ENCODE results near the gene ZFPM1. TPM values are rescaled to one million over a fixed set of nuclear protein-coding genes. Genes with fewer than 3 reads are reported as not detected.

The ZFPM1 gene
- total and polyA plus RNA-seq, 2 of the 8 experiments (the other 6 are each of a cell fraction or from before 2014, with no cell fraction given), result 0.74 to 4.8 TPM

- Histone ChIP-seq H4K91ac (replicated peaks; ENCODE audit: insufficient read length, low read length) (no peak overlapping the region), H3K4me1 (replicated peaks in 1 of 4; ENCODE audit: control insufficient read depth in 3 of 4, insufficient read depth in 4 of 4, low read length in 3 of 4) (no peaks in the 10 kb centered on the region), H4K5ac (ENCODE audit: insufficient read length, low read depth, low read length) (no peak overlapping the region), H2BK15ac (ENCODE audit: low read length) (no peak overlapping the region), H3K79me2 (ENCODE audit: control insufficient read depth in 1 of 2, insufficient read depth in 2 of 2, low read length in 2 of 2) (peaks cover 5 to 87% of the 10 kb centered on the region in 2 experiments; a peak in 3 of 4 replicates), H3K23me2 (ENCODE audit: low read depth, low read length) (no peaks in the 10 kb centered on the region), H2BK5ac (ENCODE audit: low read depth, low read length) (no peak overlapping the region), H3K27me3 (replicated peaks in 1 of 4; ENCODE audit: control insufficient read depth in 3 of 4, extremely low read depth in 1 of 4, insufficient read depth in 3 of 4, low read length in 3 of 4) (no peaks in the 10 kb centered on the region), H3K4me2 (ENCODE audit: insufficient read depth in 1 of 2, low read depth in 2 of 2, low read length in 2 of 2) (no peak overlapping the region), H3K9ac (replicated peaks in 1 of 4; ENCODE audit: extremely low read depth in 1 of 4, low read depth in 3 of 4, low read length in 3 of 4) (no peak overlapping the region), H3K18ac (ENCODE audit: extremely low read depth, low read length) (no peak overlapping the region), H4K20me1 (replicated peaks in 1 of 2; ENCODE audit: control insufficient read depth in 1 of 2, insufficient read depth in 2 of 2, low read length in 2 of 2) (peaks cover 38 to 39% of the 10 kb centered on the region in 2 experiments), H3K27ac (ENCODE audit: low read depth, low read length) (no peak overlapping the region), H3K23ac (ENCODE audit: insufficient read length) (no peak overlapping the region), H2BK12ac (ENCODE audit: low read depth, low read length) (no peak overlapping the region), H3K4me3 (ENCODE audit: extremely low read depth in 1 of 4, insufficient read depth in 2 of 4, low read depth in 3 of 4, low read length in 4 of 4) (no peak overlapping the region), H2AFZ (ENCODE audit: low read length) (no peak overlapping the region), H3K9me3 (ENCODE audit: insufficient read depth in 2 of 2, low read depth in 1 of 2, low read length in 1 of 2) (no peaks in the 10 kb centered on the region), H3K56ac (replicated peaks; ENCODE audit: insufficient read length, low read depth, low read length) (no peak overlapping the region), H3K36me3 (ENCODE audit: control insufficient read depth in 2 of 4, insufficient read depth in 4 of 4, low read length in 3 of 4) (peaks cover 2 to 31% (median 15%) of the 10 kb centered on the region in 4 experiments; a peak in 7 of 8 replicates), H2AK5ac (ENCODE audit: low read depth, low read length) (no peak overlapping the region), H2BK120ac (replicated peaks; ENCODE audit: low read depth, low read length) (no peak overlapping the region), H3K14ac (ENCODE audit: insufficient read length) (no peak overlapping the region), H3K4ac (replicated peaks; ENCODE audit: insufficient read length, low read depth, low read length) (no peak overlapping the region), H2BK20ac (ENCODE audit: low read length) (no peak overlapping the region), H3K79me1 (ENCODE audit: low read depth, low read length) (peaks cover 19% of the 10 kb centered on the region), H4K8ac (ENCODE audit: extremely low read depth, insufficient read depth, low read length) (no peak overlapping the region)
- POLR2A ChIA-PET (ENCODE audit: partially characterized antibody), result no interaction called here
- DNase-seq (ENCODE audit: low read depth in 1 of 2, low spot score in 2 of 2) (no peak), FAIRE-seq (no peak)
- CTCF ChIA-PET (ENCODE audit: partially characterized antibody), result interaction anchor here (1.3 to 1.4 kb wide), 2 partner anchors 9 to 12 kb away, joined by 4 to 5 read pairs; no protein-coding TSS in a partner anchor
- 96% methylated on average over 4 of the region's 4 CpGs; no CpG with 5 or more reads in 1 of the 2 experiments for WGBS, 2 experiments (ENCODE audit: extremely low coverage in 1 of 2, insufficient coverage in 1 of 2, insufficient read length in 1 of 2, insufficient replicate concordance in 2 of 2, low coverage in 1 of 2, low lambda C conversion rate in 2 of 2, missing lambda C conversion rate in 1 of 2)
- TF ChIP-seq NANOG (IDR thresholded peaks at IDR 0.05; ENCODE audit: insufficient read depth, low read depth, low read length, poor library complexity, severe bottlenecking) (no peak), RXRA (IDR thresholded peaks at IDR 0.05; ENCODE audit: insufficient read depth, low read depth, low read length) (no peak), SUZ12 (IDR thresholded peaks at IDR 0.05; ENCODE audit: low read length) (no peak), SIX5 (IDR thresholded peaks at IDR 0.05; ENCODE audit: low read depth, low read length) (no peak), SAP30 (IDR thresholded peaks at IDR 0.05; ENCODE audit: insufficient read depth, insufficient replicate concordance, low read length) (no peak), RBBP5 (IDR thresholded peaks at IDR 0.05; ENCODE audit: borderline replicate concordance, low read depth, low read length) (no peak), RNF2 (IDR thresholded peaks at IDR 0.05; ENCODE audit: borderline replicate concordance, low read depth, low read length, missing control alignments, poor library complexity, severe bottlenecking) (no peak), NRF1 (IDR thresholded peaks at IDR 0.05; ENCODE audit: low read depth, low read length) (no peak), RAD21 (IDR thresholded peaks at IDR 0.05 in 1 of 2, conservative IDR thresholded peaks at IDR 0.05 in 1 of 2; ENCODE audit: low read depth in 2 of 2, low read length in 2 of 2) (no peak), TBP (IDR thresholded peaks at IDR 0.05; ENCODE audit: low read depth, low read length) (no peak), RFX5 (IDR thresholded peaks at IDR 0.05; ENCODE audit: borderline replicate concordance, low read depth, low read length) (no peak), JUN (IDR thresholded peaks at IDR 0.05; ENCODE audit: low read depth, low read length) (no peak), GABPA (IDR thresholded peaks at IDR 0.05; ENCODE audit: borderline replicate concordance, insufficient read depth, low read length) (no peak)
Measured at GRCh38 chr16:88581033-88581432, 128.0 kb downstream of the ZFPM1 start.
